ENCODE measurements around the gene PGA5.
A peak's percentile ranks its signal among the peaks of the same experiment; 100 is the strongest.

The PGA5 gene

GRCh38 chr11:61278001-61278470, 37.1 kb downstream of the PGA5 start:
- peak overlapping the region in 6 of 11 experiments; percentile 4 to 58 (median 44); a peak in 9 of 22 replicates for H3K4me2 ChIP-seq
- no peak for TF ChIP-seq Cebpa-rat (IDR thresholded peaks at IDR 0.05)

GRCh38 chr11:61279934-61280659, 39.1 kb downstream of the PGA5 start:
- TF ChIP-seq Cebpa-rat (IDR thresholded peaks at IDR 0.05): no peak
- Histone ChIP-seq H4K20me1 (peaks cover 0 to 31% (median 14%) of the 10 kb centered on the region in 11 experiments; a peak in 10 of 22 replicates), H3K36me3 (peaks cover 29 to 95% (median 92%) of the 10 kb centered on the region in 11 experiments), H3K27ac (no peak overlapping the region), H3K9ac (0 out of 22 replicates have a peak overlapping the region, but pooled peaks of 1 of the 11 experiments have one; percentile 3), H3K4me2 (no peak overlapping the region), H3K4me3 (no peak overlapping the region), H3K4me1 (peaks cover 8 to 43% (median 36%) of the 10 kb centered on the region in 10 experiments; a peak in 18 of 20 replicates), H3K27me3 (no peaks in the 10 kb centered on the region), H3K9me3 (replicated peaks in 1 of 11) (no peaks in the 10 kb centered on the region)

More at GRCh38 chr11:61278001-61278470, 37.1 kb downstream of the PGA5 start:
- H3K4me1 ChIP-seq: peaks cover 28 to 64% (median 57%) of the 10 kb centered on the region in 10 experiments
- H3K4me3 ChIP-seq: no peak overlapping the region
- peak overlapping the region in 3 of 11 experiments; percentile 7 to 24 (median 8); a peak in 2 of 22 replicates for H3K27ac ChIP-seq
- peaks cover 0 to 46% (median 30%) of the 10 kb centered on the region in 11 experiments; a peak in 16 of 22 replicates for H4K20me1 ChIP-seq
- H3K36me3 ChIP-seq: peaks cover 29 to 86% (median 79%) of the 10 kb centered on the region in 11 experiments
- no peaks in the 10 kb centered on the region for H3K27me3 ChIP-seq
- no peaks in the 10 kb centered on the region for H3K9me3 ChIP-seq (replicated peaks in 1 of 11)
- peak overlapping the region in 4 of 11 experiments; percentile 21 to 28 (median 25); a peak in 2 of 22 replicates for H3K9ac ChIP-seq

GRCh38 chr11:61280883-61281580, 40.1 kb downstream of the PGA5 start:
- H3K9me3 ChIP-seq (replicated peaks in 1 of 11): no peaks in the 10 kb centered on the region
- H3K4me2 ChIP-seq: no peak overlapping the region
- no peak overlapping the region for H3K9ac ChIP-seq
- no peak overlapping the region for H3K4me3 ChIP-seq
- peaks cover 38 to 95% (median 94%) of the 10 kb centered on the region in 11 experiments for H3K36me3 ChIP-seq
- TF ChIP-seq Cebpa-rat (IDR thresholded peaks at IDR 0.05): no peak
- H3K27me3 ChIP-seq: no peaks in the 10 kb centered on the region
- peaks cover 8 to 36% (median 28%) of the 10 kb centered on the region in 10 experiments; a peak in 18 of 20 replicates for H3K4me1 ChIP-seq
- H4K20me1 ChIP-seq: peaks cover 0 to 30% (median 12%) of the 10 kb centered on the region in 11 experiments; a peak in 9 of 22 replicates
- no peak overlapping the region for H3K27ac ChIP-seq

- Histone ChIP-seq H3K4me2 (no peak overlapping the region), H3K4me3 (no peak overlapping the region), H3K27ac (no peak overlapping the region), H3K4me1 (peaks cover 8 to 30% (median 22%) of the 10 kb centered on the region in 10 experiments; a peak in 18 of 20 replicates), H4K20me1 (peaks cover 0 to 30% (median 12%) of the 10 kb centered on the region in 11 experiments; a peak in 9 of 22 replicates), H3K9me3 (replicated peaks in 1 of 11) (no peaks in the 10 kb centered on the region), H3K36me3 (peaks cover 41 to 97% (median 94%) of the 10 kb centered on the region in 11 experiments), H3K9ac (no peak overlapping the region), H3K27me3 (no peaks in the 10 kb centered on the region)
- TF ChIP-seq Cebpa-rat (IDR thresholded peaks at IDR 0.05): no peak
Observed at GRCh38 chr11:61281581-61282250, 40.7 kb downstream of the PGA5 start.

- H3K27me3 ChIP-seq: no peaks in the 10 kb centered on the region
- TF ChIP-seq Cebpa-rat (IDR thresholded peaks at IDR 0.05): no peak
- H3K9me3 ChIP-seq (replicated peaks in 1 of 11): no peaks in the 10 kb centered on the region
- H4K20me1 ChIP-seq: peaks cover 0 to 48% (median 15%) of the 10 kb centered on the region in 11 experiments; a peak in 12 of 22 replicates
- H3K4me1 ChIP-seq: peaks cover 15 to 32% (median 24%) of the 10 kb centered on the region in 10 experiments
- H3K36me3 ChIP-seq: peaks cover 41 to 99% (median 88%) of the 10 kb centered on the region in 11 experiments
- H3K9ac ChIP-seq: no peak overlapping the region
- H3K4me2 ChIP-seq: no peak overlapping the region
- no peak overlapping the region for H3K4me3 ChIP-seq
- no peak overlapping the region for H3K27ac ChIP-seq
Observed at GRCh38 chr11:61283613-61284012, 42.6 kb downstream of the PGA5 start.

GRCh38 chr11:61287338-61287977, 46.5 kb downstream of the PGA5 start:
- Histone ChIP-seq H3K4me3 (0 out of 20 replicates have a peak overlapping the region, but pooled peaks of 1 of the 10 experiments have one; percentile 23), H3K9ac (peak overlapping the region in 9 of 11 experiments; percentile 27 to 67 (median 54); a peak in 15 of 22 replicates), H3K4me2 (peak overlapping the region; percentile 36 to 83 (median 72)), H3K27ac (peak overlapping the region in 9 of 11 experiments; percentile 18 to 73 (median 56); a peak in 16 of 22 replicates), H4K20me1 (peaks cover 0 to 64% (median 24%) of the 10 kb centered on the region in 11 experiments; a peak in 16 of 22 replicates), H3K9me3 (replicated peaks in 1 of 11) (no peaks in the 10 kb centered on the region), H3K27me3 (no peaks in the 10 kb centered on the region), H3K36me3 (peaks cover 17 to 99% (median 83%) of the 10 kb centered on the region in 11 experiments), H3K4me1 (peaks cover 23 to 50% (median 37%) of the 10 kb centered on the region in 10 experiments)
- no peak for TF ChIP-seq Cebpa-rat (IDR thresholded peaks at IDR 0.05)

GRCh38 chr11:61290905-61291690, 50.1 kb downstream of the PGA5 start:
- Histone ChIP-seq H3K27ac (no peak overlapping the region), H3K36me3 (peaks cover 2 to 64% (median 47%) of the 10 kb centered on the region in 11 experiments; a peak in 21 of 22 replicates), H3K27me3 (no peaks in the 10 kb centered on the region), H3K4me1 (peaks cover 50 to 73% (median 62%) of the 10 kb centered on the region in 10 experiments), H3K4me3 (no peak overlapping the region), H3K9ac (no peak overlapping the region), H3K4me2 (peak overlapping the region in 3 of 11 experiments; percentile 87 to 98 (median 98); a peak in 2 of 22 replicates), H3K9me3 (replicated peaks in 1 of 11) (no peaks in the 10 kb centered on the region), H4K20me1 (peaks cover 0 to 68% (median 23%) of the 10 kb centered on the region in 11 experiments; a peak in 16 of 22 replicates)
- TF ChIP-seq Cebpa-rat (IDR thresholded peaks at IDR 0.05): no peak
